GM12878 (cell line): Measurements from ENCODE around the gene ORAI1. TPM values are rescaled to one million over a fixed set of nuclear protein-coding genes. Genes with fewer than 3 reads are reported as not detected.

Experiments used
- BRCA1 ChIP-seq: IDR thresholded peaks from 2 replicates; pipeline ENCODE4 v1.6.1; 2011; ENCODE audit warnings: low read depth, low read length, improper control_type of control experiment
- CBFB ChIP-seq: IDR thresholded peaks from 2 replicates; pipeline ENCODE4 v1.6.1; 2016; ENCODE audit warnings: antibody characterized with exemption, low read depth
- EZH2 ChIP-seq: IDR thresholded peaks from 2 replicates; pipeline ENCODE4 v1.6.1; 2012; ENCODE audit warnings: low read depth, mild to moderate bottlenecking, control low read depth, inconsistent platforms, low read length, borderline replicate concordance; ENCODE audit not compliant: control insufficient read depth
- HDAC6 ChIP-seq: fragments of 200-600 bp; sonication (generic); IDR thresholded peaks from one replicate; pipeline ENCODE4 v1.8.0; 2017; ENCODE audit warnings: antibody characterized with exemption; ENCODE audit not compliant: unreplicated experiment
- IRF4 ChIP-seq: IDR thresholded peaks from 2 replicates; pipeline ENCODE4 v1.6.1; 2011; ENCODE audit warnings: low read depth, low read length
- MEF2A ChIP-seq: IDR thresholded peaks from 2 replicates; pipeline ENCODE4 v1.6.1; 2011; ENCODE audit warnings: low read depth, mild to moderate bottlenecking, low read length, moderate library complexity; ENCODE audit not compliant: insufficient read depth
- MEF2B ChIP-seq: fragments of 450-650 bp; IDR thresholded peaks from 2 replicates; pipeline ENCODE4 v1.6.1; 2018; ENCODE audit warnings: mild to moderate bottlenecking, moderate library complexity; ENCODE audit not compliant: partially characterized antibody, poor library complexity, severe bottlenecking
- MTA3 ChIP-seq: IDR thresholded peaks from 2 replicates; pipeline ENCODE4 v1.6.1; 2012; ENCODE audit warnings: low read length, inconsistent platforms, borderline replicate concordance
- PAX5 ChIP-seq: IDR thresholded peaks from 2 replicates; pipeline ENCODE4 v1.6.1; 2011; ENCODE audit warnings: low read depth, low read length, borderline replicate concordance
- PML ChIP-seq: IDR thresholded peaks from 2 replicates; pipeline ENCODE4 v1.6.1; 2012; ENCODE audit warnings: low read length, inconsistent platforms
- POLR2AphosphoS5 ChIP-seq: IDR thresholded peaks from 2 replicates; pipeline ENCODE4 v1.6.1; 2011; ENCODE audit warnings: mild to moderate bottlenecking, low read length, inconsistent platforms
- POU2F2 ChIP-seq: IDR thresholded peaks from 3 replicates; pipeline ENCODE4 v1.6.1; 2011; ENCODE audit warnings: low read depth, mild to moderate bottlenecking, low read length, borderline replicate concordance
- RAD51 ChIP-seq: fragments of 450-650 bp; IDR thresholded peaks from 2 replicates; pipeline ENCODE4 v1.6.1; 2016; ENCODE audit warnings: moderate library complexity, mild to moderate bottlenecking, inconsistent platforms
- ZNF217 ChIP-seq: fragments of 450-650 bp; IDR thresholded peaks from 2 replicates; pipeline ENCODE4 v1.6.1; 2017; ENCODE audit warnings: antibody characterized with exemption, mild to moderate bottlenecking
- polyA plus RNA-seq, 11 experiments: library from polyadenylated mRNA; depleted of rRNA in 4 of 11; unstranded in 6 of 11; stranded (reverse) in 5 of 11; fragments of >200 nt; fragmentation: Nextera tagmentation in 4 of 11; fragmentation: Illumina TruSeq in 1 of 11; extraction: Ambion mirVana in 4 of 11; extraction: Trizol in 1 of 11; gene quantifications; 1 replicate in 1 of 11; 2 replicates in 10 of 11; pipeline versions ENCODE4 v1.2.1 to v1.2.3, GENCODE V29; 2011 to 2016; ENCODE audit warnings: inconsistent platforms in 2 of 11, missing spikeins in 2 of 11, low read depth in 1 of 11
- total RNA-seq, 4 experiments: library from RNA; depleted of rRNA in 3 of 4; stranded (reverse); fragments of >200 nt in 3 of 4; fragmentation: Illumina TruSeq in 1 of 4; extraction: Trizol in 1 of 4; gene quantifications; 2 replicates each; pipeline versions ENCODE4 v1.2.1 to v1.2.3, GENCODE V29; 2013 to 2021
- TF ChIP-seq, protein P1 (sequence below): fragments of 450-650 bp; formaldehyde crosslinking; IDR thresholded peaks from 2 replicates; pipeline ENCODE4 v1.4.0; 2020; ENCODE audit warnings: mild to moderate bottlenecking, moderate library complexity
- TF ChIP-seq, protein P2 (sequence below): IDR thresholded peaks from 2 replicates; pipeline ENCODE4 v1.6.1; 2011; ENCODE audit warnings: borderline replicate concordance, low read depth, mild to moderate bottlenecking, moderate library complexity, mixed read lengths, low read length; ENCODE audit not compliant: insufficient read depth; ENCODE audit errors: extremely low read length
- TF ChIP-seq, protein P3 (sequence below): fragments of 450-650 bp; formaldehyde crosslinking; IDR thresholded peaks from 2 replicates; pipeline ENCODE4 v1.5.0; 2022; ENCODE audit warnings: mild to moderate bottlenecking, missing genetic modification characterization
- TF ChIP-seq, protein P4 (sequence below): fragments of 450-650 bp; IDR thresholded peaks from 2 replicates; pipeline ENCODE4 v1.6.1; 2017; ENCODE audit warnings: mild to moderate bottlenecking, low read depth, inconsistent platforms; ENCODE audit not compliant: poor library complexity, severe bottlenecking

Gene ORAI1
- total and polyA plus RNA-seq, 10 of the 15 experiments (the other 5 are each of a cell fraction or from before 2014, with no cell fraction given): 5.5 to 33.1 (median 11.8) TPM

DNA sequence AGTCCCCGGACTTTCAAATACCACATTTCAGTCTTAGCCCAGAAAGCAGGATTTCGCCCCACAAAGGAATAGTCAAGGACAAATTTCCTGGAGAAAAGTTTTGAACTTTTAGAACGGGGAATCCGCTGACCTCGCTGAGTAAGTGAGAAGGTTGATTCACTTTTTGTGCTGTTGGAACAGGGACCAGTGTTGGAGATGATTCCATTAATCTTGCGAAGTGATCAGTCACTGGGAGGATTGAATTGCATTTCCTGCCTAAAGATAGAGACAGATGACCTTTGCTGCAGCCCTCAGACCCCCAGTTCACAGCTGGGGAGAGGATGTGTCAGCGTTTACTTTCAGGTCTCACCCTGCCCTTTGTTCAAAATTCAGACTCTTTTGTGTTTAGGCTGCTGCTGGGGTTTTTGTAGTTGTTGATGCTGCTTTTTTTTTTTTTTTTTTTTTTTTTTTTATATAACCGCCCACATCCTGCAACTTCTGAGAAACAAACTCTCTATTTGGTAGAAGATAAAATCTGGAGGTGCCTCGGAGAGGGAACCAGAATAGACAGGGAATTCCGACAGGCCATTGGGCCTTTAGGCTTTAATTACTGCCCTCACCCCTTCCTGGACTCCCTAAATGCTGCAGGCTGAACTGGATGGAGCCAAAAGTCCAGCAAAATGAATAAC lies 35.7 kb upstream of the ORAI1 start (continued):
- TF ChIP-seq PML (no peak; the same call in 1 of the 2 replicates), POU2F2 (no peak), BRCA1 (no peak), CBFB (no peak), RAD51 (no peak), HDAC6 (no peak), POLR2AphosphoS5 (no peak; the same call in none of the 2 replicates), MEF2B (no peak), IRF4 (peak; percentile 56; the same call in 1 of the 2 replicates), ZNF217 (no peak), PAX5 (0 out of 2 replicates have a peak, but pooled peaks have one; percentile 37), MTA3 (no peak; the same call in 1 of the 2 replicates), EZH2 (no peak), MEF2A (0 out of 2 replicates have a peak, but pooled peaks have one; percentile 35)
- TF ChIP-seq, protein P1, sequence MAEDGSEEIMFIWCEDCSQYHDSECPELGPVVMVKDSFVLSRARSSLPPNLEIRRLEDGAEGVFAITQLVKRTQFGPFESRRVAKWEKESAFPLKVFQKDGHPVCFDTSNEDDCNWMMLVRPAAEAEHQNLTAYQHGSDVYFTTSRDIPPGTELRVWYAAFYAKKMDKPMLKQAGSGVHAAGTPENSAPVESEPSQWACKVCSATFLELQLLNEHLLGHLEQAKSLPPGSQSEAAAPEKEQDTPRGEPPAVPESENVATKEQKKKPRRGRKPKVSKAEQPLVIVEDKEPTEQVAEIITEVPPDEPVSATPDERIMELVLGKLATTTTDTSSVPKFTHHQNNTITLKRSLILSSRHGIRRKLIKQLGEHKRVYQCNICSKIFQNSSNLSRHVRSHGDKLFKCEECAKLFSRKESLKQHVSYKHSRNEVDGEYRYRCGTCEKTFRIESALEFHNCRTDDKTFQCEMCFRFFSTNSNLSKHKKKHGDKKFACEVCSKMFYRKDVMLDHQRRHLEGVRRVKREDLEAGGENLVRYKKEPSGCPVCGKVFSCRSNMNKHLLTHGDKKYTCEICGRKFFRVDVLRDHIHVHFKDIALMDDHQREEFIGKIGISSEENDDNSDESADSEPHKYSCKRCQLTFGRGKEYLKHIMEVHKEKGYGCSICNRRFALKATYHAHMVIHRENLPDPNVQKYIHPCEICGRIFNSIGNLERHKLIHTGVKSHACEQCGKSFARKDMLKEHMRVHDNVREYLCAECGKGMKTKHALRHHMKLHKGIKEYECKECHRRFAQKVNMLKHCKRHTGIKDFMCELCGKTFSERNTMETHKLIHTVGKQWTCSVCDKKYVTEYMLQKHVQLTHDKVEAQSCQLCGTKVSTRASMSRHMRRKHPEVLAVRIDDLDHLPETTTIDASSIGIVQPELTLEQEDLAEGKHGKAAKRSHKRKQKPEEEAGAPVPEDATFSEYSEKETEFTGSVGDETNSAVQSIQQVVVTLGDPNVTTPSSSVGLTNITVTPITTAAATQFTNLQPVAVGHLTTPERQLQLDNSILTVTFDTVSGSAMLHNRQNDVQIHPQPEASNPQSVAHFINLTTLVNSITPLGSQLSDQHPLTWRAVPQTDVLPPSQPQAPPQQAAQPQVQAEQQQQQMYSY (CRISPR knock-in tag): no peak
- TF ChIP-seq, protein P2, sequence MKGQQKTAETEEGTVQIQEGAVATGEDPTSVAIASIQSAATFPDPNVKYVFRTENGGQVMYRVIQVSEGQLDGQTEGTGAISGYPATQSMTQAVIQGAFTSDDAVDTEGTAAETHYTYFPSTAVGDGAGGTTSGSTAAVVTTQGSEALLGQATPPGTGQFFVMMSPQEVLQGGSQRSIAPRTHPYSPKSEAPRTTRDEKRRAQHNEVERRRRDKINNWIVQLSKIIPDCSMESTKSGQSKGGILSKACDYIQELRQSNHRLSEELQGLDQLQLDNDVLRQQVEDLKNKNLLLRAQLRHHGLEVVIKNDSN: no peak
- TF ChIP-seq, protein P3, sequence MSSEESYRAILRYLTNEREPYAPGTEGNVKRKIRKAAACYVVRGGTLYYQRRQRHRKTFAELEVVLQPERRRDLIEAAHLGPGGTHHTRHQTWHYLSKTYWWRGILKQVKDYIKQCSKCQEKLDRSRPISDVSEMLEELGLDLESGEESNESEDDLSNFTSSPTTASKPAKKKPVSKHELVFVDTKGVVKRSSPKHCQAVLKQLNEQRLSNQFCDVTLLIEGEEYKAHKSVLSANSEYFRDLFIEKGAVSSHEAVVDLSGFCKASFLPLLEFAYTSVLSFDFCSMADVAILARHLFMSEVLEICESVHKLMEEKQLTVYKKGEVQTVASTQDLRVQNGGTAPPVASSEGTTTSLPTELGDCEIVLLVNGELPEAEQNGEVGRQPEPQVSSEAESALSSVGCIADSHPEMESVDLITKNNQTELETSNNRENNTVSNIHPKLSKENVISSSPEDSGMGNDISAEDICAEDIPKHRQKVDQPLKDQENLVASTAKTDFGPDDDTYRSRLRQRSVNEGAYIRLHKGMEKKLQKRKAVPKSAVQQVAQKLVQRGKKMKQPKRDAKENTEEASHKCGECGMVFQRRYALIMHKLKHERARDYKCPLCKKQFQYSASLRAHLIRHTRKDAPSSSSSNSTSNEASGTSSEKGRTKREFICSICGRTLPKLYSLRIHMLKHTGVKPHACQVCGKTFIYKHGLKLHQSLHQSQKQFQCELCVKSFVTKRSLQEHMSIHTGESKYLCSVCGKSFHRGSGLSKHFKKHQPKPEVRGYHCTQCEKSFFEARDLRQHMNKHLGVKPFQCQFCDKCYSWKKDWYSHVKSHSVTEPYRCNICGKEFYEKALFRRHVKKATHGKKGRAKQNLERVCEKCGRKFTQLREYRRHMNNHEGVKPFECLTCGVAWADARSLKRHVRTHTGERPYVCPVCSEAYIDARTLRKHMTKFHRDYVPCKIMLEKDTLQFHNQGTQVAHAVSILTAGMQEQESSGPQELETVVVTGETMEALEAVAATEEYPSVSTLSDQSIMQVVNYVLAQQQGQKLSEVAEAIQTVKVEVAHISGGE (CRISPR knock-in tag): no peak
- TF ChIP-seq, protein P4, sequence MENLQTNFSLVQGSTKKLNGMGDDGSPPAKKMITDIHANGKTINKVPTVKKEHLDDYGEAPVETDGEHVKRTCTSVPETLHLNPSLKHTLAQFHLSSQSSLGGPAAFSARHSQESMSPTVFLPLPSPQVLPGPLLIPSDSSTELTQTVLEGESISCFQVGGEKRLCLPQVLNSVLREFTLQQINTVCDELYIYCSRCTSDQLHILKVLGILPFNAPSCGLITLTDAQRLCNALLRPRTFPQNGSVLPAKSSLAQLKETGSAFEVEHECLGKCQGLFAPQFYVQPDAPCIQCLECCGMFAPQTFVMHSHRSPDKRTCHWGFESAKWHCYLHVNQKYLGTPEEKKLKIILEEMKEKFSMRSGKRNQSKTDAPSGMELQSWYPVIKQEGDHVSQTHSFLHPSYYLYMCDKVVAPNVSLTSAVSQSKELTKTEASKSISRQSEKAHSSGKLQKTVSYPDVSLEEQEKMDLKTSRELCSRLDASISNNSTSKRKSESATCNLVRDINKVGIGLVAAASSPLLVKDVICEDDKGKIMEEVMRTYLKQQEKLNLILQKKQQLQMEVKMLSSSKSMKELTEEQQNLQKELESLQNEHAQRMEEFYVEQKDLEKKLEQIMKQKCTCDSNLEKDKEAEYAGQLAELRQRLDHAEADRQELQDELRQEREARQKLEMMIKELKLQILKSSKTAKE: peak; percentile 71
